ENCODE results near the gene ATP5MK.
"Not testable (repeated sequence)": the region's sequence is repeated elsewhere in the genome, so short reads cannot be mapped to it uniquely, and the experiment has no call there.

The ATP5MK gene, protein sequence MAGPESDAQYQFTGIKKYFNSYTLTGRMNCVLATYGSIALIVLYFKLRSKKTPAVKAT

DNA sequence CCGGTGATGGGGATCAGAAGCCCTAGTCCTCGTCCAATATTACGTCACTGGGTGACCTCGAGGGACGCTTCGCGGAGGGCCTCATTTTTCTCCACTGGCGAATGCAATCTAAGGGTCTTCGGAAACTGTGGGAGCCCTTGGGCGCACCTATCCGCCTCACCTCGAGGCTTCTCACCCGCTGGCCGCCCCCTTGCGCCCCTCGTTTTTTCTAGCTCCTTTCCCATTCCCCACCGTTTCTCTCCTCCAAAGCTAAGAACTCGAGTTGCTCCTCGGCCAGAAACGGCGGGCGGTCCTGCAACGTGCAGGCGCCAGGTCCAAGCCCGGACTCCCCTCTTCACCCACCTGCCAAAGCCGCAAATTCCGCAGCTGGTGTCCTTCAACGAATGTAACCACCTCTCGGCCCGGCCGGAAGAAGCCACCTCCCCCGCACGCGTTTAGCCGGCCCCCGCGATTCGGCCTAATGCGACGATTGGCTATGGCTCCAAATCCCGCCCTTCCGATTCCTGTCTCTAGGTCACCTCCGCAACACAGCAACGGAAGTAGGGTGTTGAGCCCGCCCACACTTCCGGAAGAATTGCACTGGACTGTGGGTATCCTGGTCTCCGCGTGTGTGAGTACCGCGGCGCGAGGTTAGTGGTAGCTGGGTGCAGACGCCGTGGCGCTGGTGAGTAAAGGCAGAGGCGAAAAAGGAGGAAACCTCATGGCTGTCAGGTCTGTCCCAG lies at the start of gene ATP5MK, which contains the start of gene PDCD11:
Gene ATP5MK, minus strand, starts transcription at position 409 of the 722 bp plus-strand sequence. CDS start 4,018 bp downstream, outside the sequence.
Gene PDCD11, plus strand, starts transcription at position 560 of the 722 bp plus-strand sequence. CDS start 1,801 bp downstream, outside the sequence.
- DNase-seq, result peak; percentile 99

DNA sequence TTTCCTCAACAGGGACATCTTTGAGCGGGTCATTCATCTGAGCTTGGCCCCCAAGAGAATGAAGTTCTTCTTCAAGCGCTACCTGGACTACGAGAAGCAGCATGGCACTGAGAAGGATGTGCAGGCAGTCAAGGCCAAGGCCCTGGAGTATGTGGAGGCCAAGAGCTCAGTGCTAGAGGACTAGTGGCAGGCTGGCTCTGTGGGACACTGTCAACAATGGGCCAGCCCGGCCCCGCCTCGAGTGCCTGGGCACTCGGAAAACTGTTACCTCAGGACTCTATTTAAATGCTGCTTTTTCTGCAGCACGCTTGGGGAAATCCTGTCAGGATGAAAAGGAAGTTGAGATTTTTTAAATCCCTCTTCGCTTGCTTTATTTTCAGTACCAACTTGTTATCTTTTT lies 49.1 kb upstream of the ATP5MK start:
- no peak for DNase-seq

DNA sequence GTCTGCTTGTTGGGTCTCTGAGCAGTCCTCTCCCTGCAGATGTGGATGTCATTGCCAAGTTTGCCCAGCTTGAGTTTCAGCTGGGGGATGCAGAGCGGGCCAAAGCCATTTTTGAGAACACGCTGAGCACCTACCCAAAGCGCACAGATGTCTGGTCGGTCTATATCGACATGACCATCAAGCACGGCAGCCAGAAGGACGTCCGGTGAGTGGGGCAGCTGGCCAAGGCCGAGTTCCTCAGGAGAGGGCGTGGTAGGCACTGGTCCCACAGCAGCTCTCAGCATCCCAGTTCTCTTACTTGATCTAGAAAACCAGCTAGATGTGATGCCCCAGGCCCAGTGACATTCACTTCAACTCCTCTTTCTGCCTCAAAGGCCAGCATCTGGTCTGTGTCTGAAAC lies 48.2 kb upstream of the ATP5MK start:
- no peak for DNase-seq

DNA sequence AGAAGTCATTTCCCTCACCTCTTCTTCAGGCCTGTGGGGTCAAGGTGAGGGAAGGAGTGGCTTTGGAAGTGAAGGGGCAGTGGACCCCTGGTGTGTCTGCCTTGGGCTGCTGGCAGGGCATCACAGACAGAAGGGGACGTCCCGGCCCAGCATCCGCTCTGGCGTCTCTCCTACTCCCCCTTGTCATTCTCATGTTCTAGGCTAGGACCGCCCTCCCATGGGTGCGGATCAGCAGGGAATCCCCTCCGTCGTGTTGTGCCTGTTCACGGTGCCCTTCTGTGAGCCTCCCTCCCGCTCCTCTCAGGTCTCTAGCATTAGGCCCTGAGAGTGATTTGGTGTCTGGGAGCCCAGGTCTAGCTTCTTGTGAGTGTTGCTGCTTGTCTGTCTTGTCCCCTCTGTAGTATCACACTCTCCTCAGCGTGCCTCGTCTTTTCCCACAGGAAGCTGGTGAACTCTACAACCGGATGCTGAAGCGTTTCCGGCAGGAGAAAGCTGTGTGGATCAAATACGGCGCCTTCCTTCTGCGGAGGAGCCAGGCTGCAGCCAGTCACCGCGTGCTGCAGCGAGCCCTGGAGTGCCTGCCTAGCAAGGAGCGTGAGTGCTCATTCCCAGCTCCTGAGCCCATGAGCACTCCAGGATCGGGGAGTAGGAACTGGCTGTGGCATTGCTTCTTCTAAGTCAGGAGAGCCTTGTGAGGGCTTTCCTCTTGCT lies 47.4 kb upstream of the ATP5MK start:
- no peak for DNase-seq

DNA sequence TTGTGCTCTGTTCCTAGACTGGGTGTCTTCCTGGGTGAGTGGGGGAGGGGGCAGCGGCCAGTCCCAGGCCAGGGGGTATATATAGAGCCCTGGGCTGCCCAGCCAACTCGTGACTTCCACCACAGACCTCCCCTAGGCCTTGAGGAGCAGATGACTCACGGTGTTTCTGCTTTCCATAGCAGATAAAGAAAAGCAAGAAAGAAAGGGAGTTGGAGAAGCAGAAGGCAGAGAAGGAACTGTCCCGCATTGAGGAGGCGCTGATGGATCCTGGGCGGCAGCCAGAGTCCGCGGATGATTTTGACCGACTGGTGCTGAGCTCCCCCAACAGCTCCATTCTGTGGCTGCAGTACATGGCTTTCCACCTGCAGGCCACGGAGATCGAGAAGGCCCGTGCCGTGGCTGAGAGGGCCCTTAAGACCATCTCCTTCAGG lies 45.8 kb upstream of the ATP5MK start:
- no peak for DNase-seq

DNA sequence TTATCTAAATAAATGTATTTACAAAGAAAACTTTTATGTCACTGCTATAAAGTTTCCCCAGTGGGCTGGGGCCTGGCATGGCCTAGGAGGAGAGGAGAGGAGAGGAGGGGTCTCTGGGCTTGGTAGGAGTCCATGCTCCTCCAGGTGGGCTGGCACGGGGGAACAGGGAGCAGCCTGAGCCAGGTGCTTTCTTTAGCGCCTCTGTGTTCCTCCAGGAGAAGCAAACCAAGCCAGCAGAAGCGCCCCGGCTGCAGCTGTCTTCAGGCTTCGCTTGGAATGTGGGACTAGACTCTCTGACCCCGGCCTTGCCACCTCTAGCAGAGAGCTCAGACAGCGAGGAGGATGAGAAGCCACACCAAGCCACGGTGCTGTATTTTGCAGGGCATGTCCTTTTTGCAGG lies 45.3 kb upstream of the ATP5MK start:
- DNase-seq, result no peak

DNA sequence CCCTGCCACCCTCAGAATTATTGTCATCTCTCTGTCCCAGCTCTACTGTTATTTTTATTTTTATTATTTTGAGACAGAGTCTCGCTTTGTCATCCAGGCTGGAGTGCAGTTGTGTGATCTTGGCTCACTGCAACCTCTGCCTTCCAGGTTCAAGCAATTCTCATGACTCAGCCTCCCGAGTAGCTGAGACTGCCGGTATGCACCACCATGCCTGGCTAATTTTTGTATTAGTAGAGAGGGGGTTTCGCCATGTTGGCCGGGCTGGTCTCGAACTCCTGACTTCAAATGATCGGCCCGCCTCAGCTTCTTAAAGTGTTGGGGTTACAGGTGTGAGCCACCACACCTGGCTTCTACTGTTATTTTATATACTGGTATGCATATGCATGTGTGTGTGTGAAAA lies 44.9 kb upstream of the ATP5MK start:
- no peak for DNase-seq

DNA sequence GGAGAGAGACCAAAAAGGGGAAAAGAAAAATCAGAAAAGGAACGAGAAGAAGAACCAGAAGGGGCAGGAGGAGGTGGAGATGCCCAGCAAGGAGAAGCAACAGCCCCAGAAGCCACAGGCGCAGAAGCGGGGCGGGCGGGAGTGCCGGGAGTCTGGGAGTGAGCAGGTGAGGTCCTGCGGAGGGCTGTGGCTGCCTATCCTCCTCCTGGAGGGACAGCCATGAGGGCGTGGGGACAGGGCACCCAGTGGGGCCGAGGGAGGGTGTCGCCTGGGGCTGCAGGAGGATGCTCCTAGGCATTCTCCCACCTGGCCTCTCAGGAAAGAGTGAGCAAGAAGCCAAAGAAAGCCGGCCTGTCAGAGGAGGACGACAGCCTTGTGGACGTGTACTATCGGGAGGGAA lies 44.1 kb upstream of the ATP5MK start:
- no peak for DNase-seq

DNA sequence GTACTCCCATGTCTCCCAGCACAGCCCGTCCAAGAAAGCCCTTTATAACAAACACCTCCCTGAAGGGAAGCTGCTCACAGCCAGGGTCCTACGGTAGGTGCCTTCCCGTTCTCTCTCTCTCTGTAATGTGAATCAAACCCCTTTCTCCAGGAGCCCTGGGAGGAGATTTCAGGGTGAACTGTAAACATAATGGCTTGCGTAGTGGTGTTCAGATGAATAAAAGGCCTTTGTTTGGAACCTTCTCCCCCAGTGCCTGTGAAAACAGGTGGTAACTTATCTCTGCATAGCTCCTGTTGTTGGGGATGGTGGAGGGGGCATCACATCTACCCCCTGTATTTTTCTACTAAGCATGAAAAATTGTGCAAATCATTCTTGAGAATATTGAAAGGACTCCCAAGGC lies 43.5 kb upstream of the ATP5MK start:
- no peak for DNase-seq

DNA sequence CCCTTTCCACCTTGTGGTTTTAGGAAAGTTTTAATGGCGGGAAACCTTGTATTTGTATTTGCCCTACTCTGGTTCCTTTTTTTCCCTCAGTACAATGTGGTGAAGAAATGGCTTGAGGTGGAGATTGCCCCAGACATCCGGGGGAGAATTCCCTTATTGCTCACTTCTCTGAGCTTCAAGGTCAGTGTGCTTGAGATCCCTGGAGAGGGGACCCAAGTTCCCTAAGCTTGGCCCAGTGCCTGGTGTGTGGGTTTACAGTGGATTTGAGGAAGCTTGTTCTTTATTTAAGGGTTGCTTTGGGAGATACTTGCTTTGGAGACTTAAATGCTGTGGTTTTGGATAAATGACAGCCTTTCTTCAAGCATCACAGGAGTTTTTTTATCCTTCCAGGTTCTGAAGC lies 37.6 kb upstream of the ATP5MK start:
- DNase-seq, result no peak

DNA sequence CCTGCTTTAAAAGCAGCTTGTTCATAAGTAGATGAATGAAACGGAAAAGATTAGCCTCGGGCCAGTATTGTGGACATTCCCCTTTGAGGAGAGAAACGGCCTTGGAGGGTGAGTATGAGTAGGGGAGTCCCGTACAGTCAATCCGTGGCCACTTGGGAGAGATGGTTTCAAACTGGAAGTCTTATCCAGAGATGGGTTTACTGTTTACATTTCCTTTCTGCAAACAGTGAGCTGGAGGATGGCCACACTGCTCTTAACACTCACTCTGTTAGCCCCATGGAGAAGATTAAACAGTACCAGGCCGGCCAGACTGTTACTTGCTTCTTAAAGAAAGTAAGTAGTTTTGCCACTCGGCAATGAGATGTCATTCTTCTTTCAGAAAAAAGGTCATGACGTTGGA lies 35.6 kb upstream of the ATP5MK start:
- peak; percentile 39 for DNase-seq

DNA sequence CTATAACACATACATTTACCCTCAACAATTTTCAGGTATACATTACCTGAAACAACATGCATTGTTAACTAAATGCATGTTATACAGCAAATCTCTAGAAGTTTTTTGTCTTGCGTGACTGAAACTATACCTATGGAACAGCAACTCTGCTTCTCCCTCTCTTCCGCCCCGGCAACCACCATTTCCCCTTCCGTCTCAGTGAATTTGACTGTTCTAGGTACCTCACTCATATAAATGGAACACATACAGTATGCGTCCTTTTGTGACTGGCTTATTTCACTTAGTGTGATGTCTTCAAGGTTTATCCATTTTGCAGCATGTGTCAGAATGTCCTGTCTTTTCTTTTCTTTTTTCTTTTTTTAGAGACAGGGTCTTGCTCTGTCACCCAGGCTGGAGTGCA lies 33.4 kb upstream of the ATP5MK start:
- DNase-seq, result no peak

DNA sequence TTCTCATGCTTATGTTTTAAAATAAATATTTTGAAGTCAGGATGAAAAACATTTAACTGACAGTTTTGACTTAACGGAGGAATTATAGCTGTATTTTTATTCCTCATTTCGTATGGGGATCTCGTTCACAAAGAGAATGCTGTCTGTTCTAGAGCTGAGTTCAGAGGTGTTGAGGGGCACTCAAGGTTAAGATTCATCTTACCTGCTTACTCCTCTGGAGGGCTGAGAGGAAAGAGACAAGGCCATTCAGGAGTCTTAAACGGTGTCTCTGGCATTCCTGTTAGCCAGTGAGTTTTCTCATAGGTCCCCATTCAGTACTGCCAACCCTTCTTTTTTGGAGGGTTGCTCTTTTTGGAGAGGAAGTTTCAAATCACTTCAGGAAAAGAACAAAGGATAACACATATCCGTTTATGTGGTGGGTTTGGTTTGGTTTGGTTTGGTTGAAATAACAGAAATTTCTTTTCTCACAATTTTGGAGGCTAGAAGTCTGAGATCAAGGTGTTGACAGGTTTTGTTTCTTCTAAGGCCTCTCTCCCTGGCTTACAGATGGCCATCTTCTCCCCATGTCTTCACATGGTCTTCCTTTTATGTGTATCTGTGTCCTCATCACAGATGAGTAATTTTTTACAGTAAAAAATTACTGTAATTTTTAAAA lies 32.8 kb upstream of the ATP5MK start:
- no peak for DNase-seq

DNA sequence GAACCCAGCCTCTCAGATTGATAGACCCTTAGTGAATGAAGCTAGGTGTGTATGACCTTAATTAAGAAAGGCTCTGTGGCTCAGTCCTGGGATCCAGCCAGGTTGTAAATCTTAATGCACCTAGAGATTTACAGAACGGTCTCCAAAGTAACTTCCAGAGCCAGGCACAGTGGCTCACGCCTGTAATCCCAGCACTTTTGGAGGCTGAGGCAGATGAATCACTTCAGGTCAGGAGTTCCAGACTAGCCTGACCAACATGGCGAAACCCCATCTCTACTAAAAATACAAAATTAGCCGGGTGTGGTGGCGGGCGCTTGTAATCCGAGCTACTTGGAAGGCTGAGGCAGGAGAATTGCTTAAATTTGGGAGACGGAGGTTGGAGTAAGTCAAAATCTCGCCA lies 31.6 kb upstream of the ATP5MK start:
- DNase-seq, result no peak

DNA sequence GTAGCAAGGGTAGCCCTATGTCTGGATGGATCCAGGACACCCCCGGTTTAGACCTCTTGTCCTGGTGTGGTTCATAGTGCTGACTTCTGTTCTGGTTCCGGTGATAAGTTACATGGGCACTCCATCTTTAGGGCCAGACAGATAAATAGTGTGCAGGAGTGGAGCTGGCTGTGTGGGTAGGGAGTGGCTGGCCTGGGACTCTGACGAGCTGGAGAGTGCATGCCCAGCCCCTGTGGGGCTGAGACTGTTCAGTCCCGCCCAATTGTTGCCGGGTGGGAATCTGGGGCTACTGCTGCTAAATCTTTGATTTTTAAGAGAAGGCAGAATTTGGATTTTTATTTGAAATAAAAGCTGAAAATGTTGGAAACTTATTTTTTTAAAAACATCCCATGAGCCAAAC lies 27.5 kb upstream of the ATP5MK start:
- no peak for DNase-seq

DNA sequence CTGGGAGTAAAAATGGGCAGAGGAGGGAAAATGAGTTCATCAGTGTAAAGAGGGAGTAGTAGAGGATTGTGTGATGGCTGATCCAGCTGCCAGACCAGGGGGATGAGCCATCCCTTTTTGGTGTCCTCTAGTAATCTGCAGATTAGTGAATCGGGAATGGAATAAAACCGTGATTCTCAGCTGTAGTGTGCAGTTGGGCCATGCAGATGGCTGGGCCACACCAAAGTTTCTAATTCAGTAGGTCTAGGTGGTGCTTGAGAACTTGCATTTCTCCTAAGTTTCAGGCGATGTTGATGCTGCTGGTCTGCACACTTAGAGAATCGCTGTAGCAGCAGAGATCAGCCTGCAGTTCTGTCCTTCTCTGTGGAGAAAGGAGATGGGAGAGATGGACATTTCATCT lies 22.8 kb upstream of the ATP5MK start:
- DNase-seq, result no peak

DNA sequence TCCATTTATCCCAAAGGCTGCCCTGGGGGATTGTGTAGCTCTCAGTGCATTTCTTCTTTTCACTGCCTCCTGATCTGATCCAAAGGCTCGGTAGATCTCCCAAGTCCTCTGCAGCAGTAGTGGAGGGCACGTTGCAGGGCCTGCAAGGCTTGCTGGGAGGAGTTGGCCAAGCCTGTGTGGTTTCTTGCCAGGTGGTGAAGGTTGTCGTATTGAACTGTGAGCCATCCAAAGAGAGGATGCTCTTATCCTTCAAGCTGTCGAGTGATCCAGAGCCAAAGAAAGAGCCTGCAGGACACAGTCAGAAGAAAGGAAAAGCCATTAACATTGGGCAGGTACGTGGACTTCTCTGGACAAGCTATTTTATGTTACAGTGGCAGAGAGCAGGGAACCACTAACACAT lies 21.3 kb upstream of the ATP5MK start:
- DNase-seq, result no peak

DNA sequence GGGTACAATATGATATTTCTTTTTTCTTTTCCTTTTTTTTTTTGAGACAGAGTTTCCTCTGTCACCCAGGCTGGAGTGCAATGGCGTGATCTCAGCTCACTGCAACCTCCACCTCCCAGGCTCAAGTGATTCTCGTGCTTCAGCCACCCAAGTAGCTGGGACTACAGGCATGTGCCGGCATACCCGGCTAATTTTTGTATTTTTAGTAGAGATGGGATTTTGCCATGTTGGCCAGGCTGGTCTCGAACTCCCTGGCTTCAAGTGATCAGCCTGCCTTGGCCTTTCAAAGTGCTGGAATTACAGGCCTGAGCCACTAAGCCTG lies 20.8 kb upstream of the ATP5MK start:
- not testable (repeated sequence) for DNase-seq

DNA sequence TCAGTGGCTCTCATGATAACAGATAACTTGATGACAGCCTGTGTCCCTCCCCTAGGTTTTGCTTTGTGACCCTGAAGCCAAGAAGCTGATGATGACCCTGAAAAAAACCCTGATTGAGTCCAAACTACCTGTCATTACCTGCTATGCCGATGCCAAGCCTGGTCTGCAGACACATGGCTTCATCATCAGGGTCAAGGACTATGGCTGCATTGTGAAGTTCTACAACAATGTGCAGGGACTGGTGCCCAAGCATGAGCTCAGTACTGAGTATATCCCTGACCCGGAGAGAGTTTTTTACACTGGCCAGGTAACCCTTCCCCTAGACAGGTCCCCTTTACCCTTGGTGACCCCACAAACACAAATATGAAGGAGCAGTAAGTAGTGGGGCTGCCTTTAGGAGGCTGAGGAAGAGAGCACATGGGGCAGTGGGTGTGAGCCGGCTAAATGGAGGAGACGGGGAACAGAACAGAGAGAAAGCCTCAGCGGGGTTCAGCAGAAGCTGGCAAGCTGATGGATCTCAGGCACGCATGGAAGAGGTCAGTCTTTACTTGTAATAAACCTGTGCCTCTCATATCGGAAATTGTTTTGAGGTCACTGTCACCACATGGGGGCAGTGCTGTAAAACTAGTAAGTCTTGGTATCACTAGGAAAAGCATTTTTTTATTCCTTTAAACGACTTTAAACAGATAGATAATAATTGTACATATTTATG lies 20.3 kb upstream of the ATP5MK start:
- peak; percentile 86 for DNase-seq

DNA sequence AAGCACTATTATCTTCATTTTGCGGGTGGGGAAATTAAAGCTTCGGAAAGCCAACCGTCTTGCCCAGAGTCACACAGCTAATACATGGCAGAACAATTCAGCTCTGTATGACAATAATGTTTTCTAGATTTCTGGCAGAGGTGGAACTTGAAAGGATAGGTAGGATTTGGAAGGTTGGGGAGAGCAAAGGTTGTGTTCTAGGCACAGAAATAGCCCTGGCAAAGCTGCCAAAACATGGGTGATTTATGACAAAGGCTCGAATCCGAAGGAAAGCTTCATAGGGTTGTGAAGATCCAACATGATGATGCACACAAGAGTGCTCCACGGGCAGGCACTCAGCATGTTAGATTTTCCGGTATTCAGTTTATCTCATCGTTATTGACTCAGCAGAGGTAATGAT lies 19.3 kb upstream of the ATP5MK start:
- no peak for DNase-seq

DNA sequence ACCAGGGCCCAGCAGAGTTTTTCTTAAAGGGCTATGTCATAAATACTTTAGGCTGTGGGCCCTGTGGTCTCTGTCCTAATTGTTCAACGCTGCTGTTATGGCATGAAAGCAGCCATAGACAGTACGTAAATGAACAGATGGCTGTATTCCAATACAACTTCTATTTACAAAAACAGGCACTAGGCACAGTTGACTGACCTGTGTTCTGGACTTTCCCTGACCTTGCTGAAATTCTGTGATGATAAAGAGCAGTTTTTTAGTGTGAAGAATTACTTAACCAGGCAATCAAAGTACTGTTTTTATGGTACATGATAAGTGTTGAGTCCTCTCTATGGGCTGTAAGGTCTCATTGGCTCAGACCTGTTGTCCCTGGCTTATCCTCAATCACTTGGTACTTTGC lies 17.3 kb upstream of the ATP5MK start:
- DNase-seq, result no peak

DNA sequence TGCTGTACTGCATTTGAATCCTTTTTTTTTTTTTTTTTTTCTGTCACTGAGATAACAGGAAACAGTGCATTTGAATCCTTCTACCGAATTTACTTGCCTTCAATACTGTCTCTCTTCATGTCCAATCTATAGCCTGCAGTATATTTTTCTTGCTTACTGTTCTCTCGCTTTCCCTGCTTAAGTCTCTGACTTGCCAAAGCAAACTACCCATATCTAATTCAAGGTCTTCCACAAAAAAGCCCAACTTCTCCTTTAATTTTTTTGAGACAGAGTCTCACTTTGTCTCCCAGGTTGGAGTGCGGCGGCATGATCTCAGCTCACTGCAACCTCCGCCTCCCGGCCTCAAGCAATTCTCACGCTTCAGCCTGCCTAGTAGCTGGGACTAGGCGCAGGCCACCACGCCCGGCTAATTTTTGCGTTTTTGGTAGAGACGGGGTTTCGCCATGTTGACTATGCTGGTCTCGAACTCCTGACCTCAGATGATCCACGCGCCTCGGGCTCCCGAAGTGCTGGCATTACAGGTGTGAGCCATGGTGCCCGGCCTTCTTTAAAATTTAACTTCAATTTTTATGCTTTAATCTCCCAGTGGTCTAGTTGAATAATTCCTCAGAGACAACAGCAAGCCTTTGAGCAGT lies 1.0 kb upstream of the ATP5MK start:
- peak; percentile 27 for DNase-seq

DNA sequence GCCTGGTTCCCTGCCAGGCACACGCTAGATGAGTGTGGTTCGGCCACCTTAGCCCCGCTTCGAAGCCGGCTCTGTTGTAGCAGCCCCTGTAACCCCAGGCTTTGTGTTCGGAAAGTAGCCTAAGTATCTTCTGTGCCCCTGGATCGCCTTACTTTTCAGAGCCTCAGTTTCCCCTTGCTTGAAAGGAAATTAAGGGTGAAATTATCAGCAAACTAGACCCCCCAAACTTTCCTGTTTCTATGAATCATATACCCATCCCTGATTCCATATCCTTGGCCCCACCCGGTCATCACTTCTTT lies 463 bp upstream of the ATP5MK start:
- no peak for DNase-seq

All from DMS53 (cell line).